A549 (cell line): ENCODE results near the gene BLMH. TPM values are rescaled to one million over a fixed set of nuclear protein-coding genes. Genes with fewer than 3 reads are reported as not detected.
A peak's percentile ranks its signal among the peaks of the same experiment; 100 is the strongest.

Experiments
- ATAC-seq, 2 experiments: fragments of 200-7000 bp in 1 of 2; fragments of >200 bp in 1 of 2; cut with Nextera tagmentation in 1 of 2; cut with Tn5 transposase in 1 of 2; 3 replicates each; pipeline versions ENCODE4 v1.8.0 to v1.9.1; 2018 to 2020; ENCODE audit warnings: mild to moderate bottlenecking in 1 of 2, moderate library complexity in 1 of 2
- CTCF ChIA-PET: fragments of 300-600 bp; sonication (Branson Sonifier 250); formaldehyde crosslinking; extraction: SDS; loops from one replicate; lab custom pipeline; 2021; ENCODE audit warnings: antibody characterized with exemption, inconsistent platforms; lab: Yijun Ruan, JAX
- POLR2A ChIA-PET: fragments of 350-600 bp; formaldehyde crosslinking; extraction: SDS; loops from one replicate; lab custom pipeline; 2021; ENCODE audit warnings: antibody characterized with exemption, inconsistent platforms; lab: Yijun Ruan, JAX
- DNase-seq, 2 experiments: peaks; one replicate each; pipeline versions ENCODE4 v3.0.0 to v3.0.0-alpha.2; 2011 to 2016; ENCODE audit warnings: low read depth in 1 of 2, low spot score in 1 of 2
- FAIRE-seq: peaks from 2 replicates; lab custom pipeline; 2011; peaks lifted over from hg19 to GRCh38; lab: Jason Lieb, UNC
- H3K27ac ChIP-seq, 2 experiments: fragments of >200 bp; sonication (Bioruptor Twin); formaldehyde crosslinking; 3 replicates each; pipeline ENCODE4 v1.5.1; 2016 to 2017
- H3K4me1 ChIP-seq: fragments of >200 bp; sonication (Bioruptor Twin); formaldehyde crosslinking; 3 replicates; pipeline ENCODE4 v1.6.1; 2016
- H3K4me2 ChIP-seq: fragments of >200 bp; sonication (Bioruptor Twin); formaldehyde crosslinking; 3 replicates; pipeline ENCODE4 v1.6.1; 2016
- H3K4me3 ChIP-seq: fragments of >200 bp; sonication (Bioruptor Twin); formaldehyde crosslinking; 3 replicates; pipeline ENCODE4 v1.5.1; 2016
- H3K9me3 ChIP-seq: fragments of >200 bp; sonication (Bioruptor Twin); formaldehyde crosslinking; 3 replicates; pipeline ENCODE4 v1.6.1; 2016
- ATOH8 ChIP-seq: fragments of 250-450 bp; sonication (Bioruptor Pico); IDR thresholded peaks from 2 replicates; pipeline ENCODE4 v1.5.0; 2020; ENCODE audit warnings: low read depth, mild to moderate bottlenecking, moderate library complexity
- CBX2 ChIP-seq: fragments of 200-600 bp; sonication (generic); IDR thresholded peaks from 2 replicates; pipeline ENCODE4 v1.6.1; 2016; ENCODE audit warnings: low read depth, mild to moderate bottlenecking, borderline replicate concordance
- CBX8 ChIP-seq: fragments of 200-600 bp; sonication (generic); IDR thresholded peaks from 2 replicates; pipeline ENCODE4 v1.6.1; 2016
- CHD4 ChIP-seq: fragments of 200-600 bp; sonication (generic); IDR thresholded peaks from 2 replicates; pipeline ENCODE4 v1.6.1; 2016; ENCODE audit warnings: antibody characterized with exemption, mild to moderate bottlenecking, borderline replicate concordance
- E2F6 ChIP-seq: IDR thresholded peaks from 2 replicates; pipeline ENCODE4 v1.6.1; 2012; ENCODE audit warnings: low read depth, borderline replicate concordance
- EHF ChIP-seq: fragments of 250-450 bp; sonication (Bioruptor Pico); IDR thresholded peaks from 2 replicates; pipeline ENCODE4 v1.5.0; 2020; ENCODE audit warnings: mild to moderate bottlenecking
- ELK1 ChIP-seq: fragments of 150-350 bp; IDR thresholded peaks from 2 replicates; pipeline ENCODE4 v1.6.1; 2014; ENCODE audit warnings: low read depth, mild to moderate bottlenecking, low read length
- FOSL2 ChIP-seq, 2 experiments: fragments of 450-650 bp in 1 of 2; fragments of >200 bp in 1 of 2; sonication (Bioruptor Twin) in 1 of 2; formaldehyde crosslinking; IDR thresholded peaks; 2 replicates each; pipeline versions ENCODE4 v1.5.0 to v1.6.1; 2016 to 2020; ENCODE audit warnings: mild to moderate bottlenecking in 1 of 2, moderate library complexity in 1 of 2
- HEYL ChIP-seq: fragments of 250-450 bp; sonication (Bioruptor Pico); IDR thresholded peaks from 2 replicates; pipeline ENCODE4 v1.8.0; 2021; ENCODE audit warnings: mild to moderate bottlenecking, moderate library complexity
- HOXB13 ChIP-seq: fragments of 250-450 bp; sonication (Bioruptor Pico); IDR thresholded peaks from 2 replicates; pipeline ENCODE4 v1.5.0; 2020; ENCODE audit warnings: low read depth, mild to moderate bottlenecking, moderate library complexity
- JUNB ChIP-seq: fragments of >200 bp; sonication (Bioruptor Twin); formaldehyde crosslinking; IDR thresholded peaks from 2 replicates; pipeline ENCODE4 v1.6.1; 2016
- KDM1A ChIP-seq: fragments of 200-600 bp; sonication (generic); IDR thresholded peaks from 2 replicates; pipeline ENCODE4 v1.6.1; 2016; ENCODE audit warnings: low read depth, mild to moderate bottlenecking
- MAFK ChIP-seq: fragments of 450-650 bp; IDR thresholded peaks from 2 replicates; pipeline ENCODE4 v1.6.1; 2014; ENCODE audit not compliant: partially characterized antibody
- MAX ChIP-seq: IDR thresholded peaks from 2 replicates; pipeline ENCODE4 v1.6.1; 2012
- MAZ ChIP-seq: fragments of 150-350 bp; IDR thresholded peaks from 2 replicates; pipeline ENCODE4 v1.6.1; 2014; ENCODE audit warnings: antibody characterized with exemption, low read depth, low read length, borderline replicate concordance
- MYC ChIP-seq: IDR thresholded peaks from 2 replicates; pipeline ENCODE4 v1.6.1; 2012; ENCODE audit warnings: mild to moderate bottlenecking, inconsistent platforms, low read length, improper control_type of control experiment, borderline replicate concordance
- POLR2AphosphoS2 ChIP-seq: conservative IDR thresholded peaks from 2 replicates; pipeline ENCODE4 v1.6.1; 2012; ENCODE audit warnings: low read length, improper control_type of control experiment, inconsistent platforms
- RAD21 ChIP-seq, 2 experiments: fragments of >200 bp in 1 of 2; sonication (Bioruptor Twin) in 1 of 2; formaldehyde crosslinking in 1 of 2; IDR thresholded peaks in 1 of 2; conservative IDR thresholded peaks in 1 of 2; 2 replicates in 1 of 2; 3 replicates in 1 of 2; pipeline ENCODE4 v1.6.1; 2012 to 2018; ENCODE audit warnings: inconsistent platforms in 1 of 2
- RARB ChIP-seq: fragments of 250-450 bp; sonication (Bioruptor Pico); IDR thresholded peaks from 2 replicates; pipeline ENCODE4 v1.8.0; 2021; ENCODE audit warnings: mild to moderate bottlenecking, moderate library complexity
- RCOR1 ChIP-seq: fragments of 150-350 bp; IDR thresholded peaks from 2 replicates; pipeline ENCODE4 v1.6.1; 2014; ENCODE audit warnings: antibody characterized with exemption, low read length, low read depth
- RFX5 ChIP-seq: fragments of 450-650 bp; IDR thresholded peaks from 2 replicates; pipeline ENCODE4 v1.7.1; 2014; ENCODE audit warnings: antibody characterized with exemption, mild to moderate bottlenecking, moderate library complexity
- RNF2 ChIP-seq: fragments of 200-600 bp; sonication (generic); IDR thresholded peaks from 2 replicates; pipeline ENCODE4 v1.6.1; 2016; ENCODE audit warnings: low read depth, mild to moderate bottlenecking, antibody characterized with exemption, moderate library complexity, borderline replicate concordance
- SMC3 ChIP-seq: fragments of >200 bp; sonication (Bioruptor Twin); formaldehyde crosslinking; IDR thresholded peaks from 3 replicates; pipeline ENCODE4 v1.6.1; 2018; ENCODE audit warnings: inconsistent platforms
- TFCP2L1 ChIP-seq: fragments of 250-450 bp; sonication (Bioruptor Pico); IDR thresholded peaks from 2 replicates; pipeline ENCODE4 v1.5.0; 2021; ENCODE audit warnings: mild to moderate bottlenecking
- ZC3H11A ChIP-seq: fragments of 450-650 bp; IDR thresholded peaks from 2 replicates; pipeline ENCODE4 v1.6.1; 2014; ENCODE audit warnings: antibody characterized with exemption, mild to moderate bottlenecking
- ZFP36 ChIP-seq: fragments of 450-650 bp; IDR thresholded peaks from 2 replicates; pipeline ENCODE4 v1.6.1; 2014; ENCODE audit warnings: borderline replicate concordance; ENCODE audit not compliant: partially characterized antibody
- ZNF302 ChIP-seq: fragments of 250-450 bp; sonication (Bioruptor Pico); IDR thresholded peaks from 2 replicates; pipeline ENCODE4 v1.9.0; 2021; ENCODE audit warnings: inconsistent platforms, mild to moderate bottlenecking, moderate library complexity
- WGBS: methylation state at CpG from one replicate; pipeline ENCODE4 v1.1.6; 2017; ENCODE audit errors: missing lambda C conversion rate; 5-methylcytosine and 5-hydroxymethylcytosine counted together
- polyA plus RNA-seq, 4 experiments: library from polyadenylated mRNA; depleted of rRNA in 3 of 4; stranded (reverse); fragments of >200 nt; fragmentation: RNase III in 1 of 4; extraction: RNeasy Plus Mini Kit Qiagen cat#74134 plus additional on column Dnase treatment in 1 of 4; gene quantifications; 2 replicates in 3 of 4; 3 replicates in 1 of 4; pipeline ENCODE4 v1.2.3, GENCODE V29; 2011 to 2017

BLMH gene
- polyA plus RNA-seq, 2 of the 4 experiments (the other 2 are of a cell fraction): 38.5 to 66.4 TPM

GRCh38 chr17:30321314-30321713, 29.6 kb upstream of the BLMH start:
- 8% methylated on average over 4 of the region's 4 CpGs for WGBS
- Histone ChIP-seq H3K4me1 (peaks cover 30% of the 10 kb centered on the region), H3K4me2 (peak overlapping the region; percentile 34), H3K9me3 (no peaks in the 10 kb centered on the region), H3K4me3 (no peak overlapping the region), H3K27ac (peak overlapping the region in 1 of 2 experiments; percentile 4; a peak in 1 of 6 replicates)
- ChIA-PET POLR2A (interaction anchor here (0.6 kb wide), 1 partner anchor 203 kb away, joined by 10 read pairs; no protein-coding TSS in a partner anchor), CTCF (interaction anchor here (0.9 to 5.7 kb wide), 6 partner anchors 14 to 228 kb away, joined by 3 to 46 read pairs (median 8); no protein-coding TSS in a partner anchor)
- FAIRE-seq (no peak), ATAC-seq (peak in 1 of 2 experiments; percentile 61; a peak in 3 of 6 replicates), DNase-seq (peak in 1 of 2 experiments; percentile 48)
- TF ChIP-seq JUNB (peak; percentile 18), ELK1 (no peak), RCOR1 (no peak), FOSL2 (IDR thresholded peaks at IDR 0.05) (no peak), FOSL2 (CRISPR knock-in tag; IDR thresholded peaks at IDR 0.05) (peak; percentile 17; the same call in 1 of the 2 replicates), MYC (no peak), MAX (no peak)

- no peaks in the 10 kb centered on the region for H3K9me3 ChIP-seq
- H3K4me2 ChIP-seq: no peak overlapping the region
- no peak for ATAC-seq
- 52% methylated on average over 3 of the region's 3 CpGs for WGBS
- no peak for FAIRE-seq
- TF ChIP-seq KDM1A (no peak), POLR2AphosphoS2 (no peak), RFX5 (no peak), ATOH8 (CRISPR knock-in tag) (no peak), SMC3 (no peak), JUNB (no peak), RAD21 (conservative IDR thresholded peaks at IDR 0.05 in 1 of 2, IDR thresholded peaks at IDR 0.05 in 1 of 2) (no peak), HEYL (no peak), ZNF302 (CRISPR knock-in tag) (no peak), HOXB13 (CRISPR knock-in tag) (no peak), RARB (no peak), E2F6 (no peak), MAZ (no peak), CHD4 (no peak), EHF (CRISPR knock-in tag) (no peak)
- CTCF ChIA-PET: interaction anchor here (0.6 to 3.8 kb wide), 4 partner anchors 10 to 19 kb away, joined by 3 to 16 read pairs (median 5); no protein-coding TSS in a partner anchor
- H3K4me1 ChIP-seq: peaks cover 15% of the 10 kb centered on the region
- no peak for DNase-seq
- H3K4me3 ChIP-seq: no peak overlapping the region
- POLR2A ChIA-PET: no interaction called here
- H3K27ac ChIP-seq: no peak overlapping the region
These were observed 26.4 kb upstream of the BLMH start for GRCh38 chr17:30318155-30318554.

- Histone ChIP-seq H3K9me3 (no peaks in the 10 kb centered on the region), H3K4me2 (no peak overlapping the region), H3K4me1 (peaks cover 11% of the 10 kb centered on the region), H3K27ac (no peak overlapping the region), H3K4me3 (no peak overlapping the region)
- ChIA-PET CTCF (interaction anchor here (1.8 to 3.8 kb wide), 3 partner anchors 9 to 20 kb away, joined by 4 to 16 read pairs (median 6); no protein-coding TSS in a partner anchor), POLR2A (no interaction called here)
- 91% methylated on average over 1 of the region's 1 CpG for WGBS
- no peak for DNase-seq
- no peak for TF ChIP-seq ZNF302 (CRISPR knock-in tag)
- no peak for TF ChIP-seq MAFK
- TF ChIP-seq ZFP36: no peak
- no peak for TF ChIP-seq CBX2
- TF ChIP-seq RNF2: no peak
- TF ChIP-seq CBX8: no peak
- no peak for TF ChIP-seq TFCP2L1 (CRISPR knock-in tag)
- TF ChIP-seq ZC3H11A: no peak
- no peak for FAIRE-seq
- 0 out of 6 replicates have a peak, but pooled peaks of 1 of the 2 experiments have one; percentile 11 for ATAC-seq
These were observed 25.0 kb upstream of the BLMH start for GRCh38 chr17:30316736-30317135.
